ENCODE measurements around the gene C3orf70. TPM values are rescaled to one million over a fixed set of nuclear protein-coding genes. Genes with fewer than 3 reads are reported as not detected.

C3orf70 gene
- polyA plus RNA-seq, 3 donors: 0.23 to 1.6 (median 1.1) TPM

- 90 to 93% (median 92%) methylated on average over 11 of the region's 11 CpGs for WGBS, 3 donors
- no peak overlapping the region for H3K27ac ChIP-seq (ENCODE audit: low read depth, low read length)
Observed at GRCh38 chr3:185067173-185067572, 85.7 kb downstream of the C3orf70 start.

- WGBS, 3 donors: 94 to 96% (median 95%) methylated on average over 4 of the region's 4 CpGs
- H3K27ac ChIP-seq (ENCODE audit: low read depth, low read length): no peak overlapping the region
Observed at GRCh38 chr3:185066251-185066650, 86.6 kb downstream of the C3orf70 start.

- WGBS, 3 donors: 76 to 91% (median 91%) methylated on average over 3 of the region's 3 CpGs
- no peak overlapping the region for H3K27ac ChIP-seq (ENCODE audit: low read depth, low read length)
Observed at GRCh38 chr3:185065059-185065458, 87.8 kb downstream of the C3orf70 start.

GRCh38 chr3:185063431-185063830 lies 89.4 kb downstream of the C3orf70 start:
- WGBS, 3 donors: 83 to 94% (median 89%) methylated on average over 3 of the region's 3 CpGs
- H3K27ac ChIP-seq (ENCODE audit: low read depth, low read length): no peak overlapping the region

GRCh38 chr3:185062191-185062590 lies 90.7 kb downstream of the C3orf70 start:
- no peak overlapping the region for H3K27ac ChIP-seq (ENCODE audit: low read depth, low read length)

GRCh38 chr3:185060655-185061054 lies 92.2 kb downstream of the C3orf70 start:
- no peak overlapping the region for H3K27ac ChIP-seq (ENCODE audit: low read depth, low read length)
- 91 to 97% (median 97%) methylated on average over 2 of the region's 2 CpGs for WGBS, 3 donors

GRCh38 chr3:185059766-185060165 lies 93.1 kb downstream of the C3orf70 start:
- 34 to 77% (median 38%) methylated on average over 2 of the region's 2 CpGs for WGBS, 3 donors
- H3K27ac ChIP-seq (ENCODE audit: low read depth, low read length): no peak overlapping the region

- H3K27ac ChIP-seq (ENCODE audit: low read depth, low read length): no peak overlapping the region
- WGBS, 3 donors: 47 to 65% (median 52%) methylated on average over 2 of the region's 2 CpGs
Observed at GRCh38 chr3:185058796-185059195, 94.1 kb downstream of the C3orf70 start.

GRCh38 chr3:185057829-185058228 lies 95.0 kb downstream of the C3orf70 start:
- 86 to 100% (median 98%) methylated on average over 1 of the region's 1 CpG for WGBS, 3 donors
- H3K27ac ChIP-seq (ENCODE audit: low read depth, low read length): no peak overlapping the region

GRCh38 chr3:185056908-185057307 lies 96.0 kb downstream of the C3orf70 start:
- H3K27ac ChIP-seq (ENCODE audit: low read depth, low read length): no peak overlapping the region
- WGBS, 3 donors: 87 to 97% (median 97%) methylated on average over 2 of the region's 2 CpGs

- WGBS, 3 donors: 81 to 96% (median 84%) methylated on average over 6 of the region's 6 CpGs
- no peak overlapping the region for H3K27ac ChIP-seq (ENCODE audit: low read depth, low read length)
Observed at GRCh38 chr3:185052631-185053030, 100.2 kb downstream of the C3orf70 start.

GRCh38 chr3:185051801-185052200 lies 101.1 kb downstream of the C3orf70 start:
- 79 to 80% (median 79%) methylated on average over 8 of the region's 8 CpGs for WGBS, 3 donors
- H3K27ac ChIP-seq (ENCODE audit: low read depth, low read length): no peak overlapping the region

GRCh38 chr3:185049710-185050109 lies 103.2 kb downstream of the C3orf70 start:
- 96 to 97% (median 96%) methylated on average over 4 of the region's 4 CpGs for WGBS, 3 donors
- no peak overlapping the region for H3K27ac ChIP-seq (ENCODE audit: low read depth, low read length)

- 79 to 84% (median 81%) methylated on average over 4 of the region's 4 CpGs for WGBS, 3 donors
- H3K27ac ChIP-seq (ENCODE audit: low read depth, low read length): no peak overlapping the region
Observed at GRCh38 chr3:185046603-185047002, 106.3 kb downstream of the C3orf70 start.

GRCh38 chr3:185046164-185046515 lies 106.7 kb downstream of the C3orf70 start:
- H3K27ac ChIP-seq (ENCODE audit: low read depth, low read length): no peak overlapping the region
- 15 to 45% (median 38%) methylated on average over 1 of the region's 1 CpG for whole genome bisulfite sequencing, 3 donors

- H3K27ac ChIP-seq (ENCODE audit: low read depth, low read length): no peak overlapping the region
- WGBS, 3 donors: 59 to 82% (median 66%) methylated on average over 7 of the region's 7 CpGs
Observed at GRCh38 chr3:185042312-185043050, 110.4 kb downstream of the C3orf70 start.

GRCh38 chr3:185041540-185041939 lies 111.3 kb downstream of the C3orf70 start:
- WGBS, 3 donors: 93 to 97% (median 95%) methylated on average over 4 of the region's 4 CpGs
- H3K27ac ChIP-seq (ENCODE audit: low read depth, low read length): no peak overlapping the region

- no peak overlapping the region for H3K27ac ChIP-seq (ENCODE audit: low read depth, low read length)
- WGBS, 3 donors: 91 to 95% (median 95%) methylated on average over 1 of the region's 1 CpG
Observed at GRCh38 chr3:185040425-185040824, 112.4 kb downstream of the C3orf70 start.

GRCh38 chr3:185037801-185038200 lies 115.1 kb downstream of the C3orf70 start:
- WGBS, 3 donors: 94 to 98% (median 94%) methylated on average over 1 of the region's 1 CpG
- no peak overlapping the region for H3K27ac ChIP-seq (ENCODE audit: low read depth, low read length)

GRCh38 chr3:185030951-185031350 lies 121.9 kb downstream of the C3orf70 start:
- no peak overlapping the region for H3K27ac ChIP-seq (ENCODE audit: low read depth, low read length)
- 92 to 96% (median 94%) methylated on average over 3 of the region's 3 CpGs for WGBS, 3 donors
